HG03159 (cell line): Measurements from ENCODE around the gene FNBP1.

Experiments
- ATAC-seq: cut with Tn5 transposase; IDR thresholded peaks from one replicate; pipeline ENCODE4 v1.9.1; 2021; ENCODE audit warnings: mild to moderate bottlenecking, moderate library complexity; ENCODE audit not compliant: unreplicated experiment

The FNBP1 gene

GRCh38 chr9:130042885-130043653 lies at the start of gene FNBP1:
FNBP1 (minus strand) TSS chr9:130043189; CDS start chr9:130042975, 214 bp downstream.
- peak; percentile 40 for ATAC-seq

- ATAC-seq, result no peak
These were observed 47.9 kb upstream of the FNBP1 start for GRCh38 chr9:130090915-130091314.

- no peak for ATAC-seq
These were observed 46.2 kb upstream of the FNBP1 start for GRCh38 chr9:130089141-130089540.

- ATAC-seq, result no peak
These were observed 45.1 kb upstream of the FNBP1 start for GRCh38 chr9:130088051-130088450.

- ATAC-seq, result no peak
These were observed 41.3 kb upstream of the FNBP1 start for GRCh38 chr9:130084337-130084736.

- no peak for ATAC-seq
These were observed 35.6 kb upstream of the FNBP1 start for GRCh38 chr9:130078547-130078946.

- ATAC-seq, result no peak
These were observed 30.4 kb upstream of the FNBP1 start for GRCh38 chr9:130073373-130073772.

- ATAC-seq, result no peak
These were observed 29.7 kb upstream of the FNBP1 start for GRCh38 chr9:130072515-130073235.

- no peak for ATAC-seq
These were observed 26.1 kb upstream of the FNBP1 start for GRCh38 chr9:130069048-130069447.

- ATAC-seq, result no peak
These were observed 21.6 kb upstream of the FNBP1 start for GRCh38 chr9:130064621-130065020.

GRCh38 chr9:130062750-130063149 lies 19.8 kb upstream of the FNBP1 start:
- no peak for ATAC-seq

- ATAC-seq, result no peak
These were observed 17.3 kb upstream of the FNBP1 start for GRCh38 chr9:130060296-130060695.

- no peak for ATAC-seq
These were observed 15.9 kb upstream of the FNBP1 start for GRCh38 chr9:130058887-130059286.

GRCh38 chr9:130058154-130058553 lies 15.2 kb upstream of the FNBP1 start:
- ATAC-seq, result no peak

GRCh38 chr9:130054820-130055219 lies 11.8 kb upstream of the FNBP1 start:
- no peak for ATAC-seq

- no peak for ATAC-seq
These were observed 11.4 kb upstream of the FNBP1 start for GRCh38 chr9:130054325-130054786.

GRCh38 chr9:130053504-130054324 lies 10.7 kb upstream of the FNBP1 start, which contains the start of gene GPR107:
GPR107 (plus strand) TSS chr9:130053906; CDS start chr9:130053933, 27 bp downstream.
- peak; percentile 76 for ATAC-seq

- no peak for ATAC-seq
These were observed 10.1 kb upstream of the FNBP1 start for GRCh38 chr9:130053109-130053503.

GRCh38 chr9:130051855-130052254 lies 8.9 kb upstream of the FNBP1 start:
- ATAC-seq, result no peak

- no peak for ATAC-seq
These were observed 7.5 kb upstream of the FNBP1 start for GRCh38 chr9:130050462-130050861.
